SK-N-SH treated with all-trans-retinoic acid at 6 μM for 48 hours (cell line): Measurements from ENCODE around the gene MT1H.

Source experiments
- ARNTL ChIP-seq: fragments of 450-650 bp; formaldehyde crosslinking; IDR thresholded peaks from 2 replicates; pipeline ENCODE4 v1.5.0; 2020; ENCODE audit warnings: low read depth, mild to moderate bottlenecking, moderate library complexity, borderline replicate concordance
- PPARA ChIP-seq: fragments of 250-450 bp; sonication (Bioruptor Pico); IDR thresholded peaks from 2 replicates; pipeline ENCODE4 v1.5.0; 2020; ENCODE audit warnings: mild to moderate bottlenecking, borderline replicate concordance
- SNAI2 ChIP-seq: fragments of 250-450 bp; sonication (Bioruptor Pico); IDR thresholded peaks from 2 replicates; pipeline ENCODE4 v1.5.0; 2020; ENCODE audit warnings: mild to moderate bottlenecking, moderate library complexity
- TOX ChIP-seq: fragments of 250-450 bp; sonication (Bioruptor Pico); IDR thresholded peaks from 2 replicates; pipeline ENCODE4 v1.8.0; 2021; ENCODE audit warnings: mild to moderate bottlenecking, moderate library complexity, borderline replicate concordance
- ZC3H10 ChIP-seq: fragments of 250-450 bp; sonication (Bioruptor Pico); IDR thresholded peaks from 2 replicates; pipeline ENCODE4 v1.5.1; 2021; ENCODE audit warnings: mild to moderate bottlenecking, moderate library complexity
- ZNF70 ChIP-seq: fragments of 450-650 bp; formaldehyde crosslinking; IDR thresholded peaks from 2 replicates; pipeline ENCODE4 v1.5.0; 2020; ENCODE audit warnings: mild to moderate bottlenecking, moderate library complexity

- TF ChIP-seq TOX (no peak), ZNF70 (no peak), SNAI2 (CRISPR knock-in tag) (no peak), PPARA (no peak), ZC3H10 (CRISPR knock-in tag) (no peak), ARNTL (CRISPR knock-in tag) (no peak)
These were observed 42.2 kb downstream of the MT1H start for GRCh38 chr16:56711862-56712261.
